ENCODE measurements around the gene GNAZ.

DNA sequence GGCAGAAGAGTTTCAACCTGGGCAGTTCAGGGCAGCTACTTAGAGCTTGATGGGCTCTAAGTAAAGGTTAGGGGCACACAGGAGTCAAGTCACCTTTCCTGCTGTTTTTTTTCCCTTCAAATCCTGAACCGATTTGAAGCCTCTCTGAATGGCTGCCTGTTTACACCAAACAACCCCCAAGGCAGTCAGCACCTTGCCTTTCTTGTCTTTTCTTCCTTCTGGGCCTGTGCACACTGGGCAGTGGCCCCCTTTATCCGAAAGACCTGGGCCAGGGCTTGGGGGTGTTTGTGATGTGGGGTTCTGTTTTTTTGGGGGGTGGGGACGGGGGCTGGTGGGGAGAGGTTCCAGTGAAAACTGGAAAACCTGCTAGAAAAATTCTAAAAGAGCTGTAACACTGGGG, 67.1 kb downstream of the GNAZ start:
- TF ChIP-seq ELF4 (IDR thresholded peaks at IDR 0.05) (no peak), BHLHE40 (IDR thresholded peaks at IDR 0.05; ENCODE audit: borderline replicate concordance) (no peak), FOXA1 (IDR thresholded peaks at IDR 0.05) (no peak), TARDBP (IDR thresholded peaks at IDR 0.05) (no peak), SUZ12 (IDR thresholded peaks at IDR 0.05) (no peak), ZNF384 (IDR thresholded peaks at IDR 0.05) (no peak), SP1 (IDR thresholded peaks at IDR 0.05) (no peak), L3MBTL2 (conservative IDR thresholded peaks at IDR 0.05) (no peak), NFRKB (IDR thresholded peaks at IDR 0.05) (no peak), FOXM1 (IDR thresholded peaks at IDR 0.05; ENCODE audit: borderline replicate concordance) (no peak)
- TF ChIP-seq, protein P1, sequence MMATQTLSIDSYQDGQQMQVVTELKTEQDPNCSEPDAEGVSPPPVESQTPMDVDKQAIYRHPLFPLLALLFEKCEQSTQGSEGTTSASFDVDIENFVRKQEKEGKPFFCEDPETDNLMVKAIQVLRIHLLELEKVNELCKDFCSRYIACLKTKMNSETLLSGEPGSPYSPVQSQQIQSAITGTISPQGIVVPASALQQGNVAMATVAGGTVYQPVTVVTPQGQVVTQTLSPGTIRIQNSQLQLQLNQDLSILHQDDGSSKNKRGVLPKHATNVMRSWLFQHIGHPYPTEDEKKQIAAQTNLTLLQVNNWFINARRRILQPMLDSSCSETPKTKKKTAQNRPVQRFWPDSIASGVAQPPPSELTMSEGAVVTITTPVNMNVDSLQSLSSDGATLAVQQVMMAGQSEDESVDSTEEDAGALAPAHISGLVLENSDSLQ (IDR thresholded peaks at IDR 0.05) = no peak

Data from HEK293T (cell line).